Measurements from ENCODE around the gene HIBADH. TPM values are rescaled to one million over a fixed set of nuclear protein-coding genes. Genes with fewer than 3 reads are reported as not detected.
A peak's percentile ranks its signal among the peaks of the same experiment; 100 is the strongest.
"Not testable (repeated sequence)": the region's sequence is repeated elsewhere in the genome, so short reads cannot be mapped to it uniquely, and the experiment has no call there.

HIBADH gene
- total RNA-seq, 1 donor from 2014 or later: 25.3 TPM

DNA sequence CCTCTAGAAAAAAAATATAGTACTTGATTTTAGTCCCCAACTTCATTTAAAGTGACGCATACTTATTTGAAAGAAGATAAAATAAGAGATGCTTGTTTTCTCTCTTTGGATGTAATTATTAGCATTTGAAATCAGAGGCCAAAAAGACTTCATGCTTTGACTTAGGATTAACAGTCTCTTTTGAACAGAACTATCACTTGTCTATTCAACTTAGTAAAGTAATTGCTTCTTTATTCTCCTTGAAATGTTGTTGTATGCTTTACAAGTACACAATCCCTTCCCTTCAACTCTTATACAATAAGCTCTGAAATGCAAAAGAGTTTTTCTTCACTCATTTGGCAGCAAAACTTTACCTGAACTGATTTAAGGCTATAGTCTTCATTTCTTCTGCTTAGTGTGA is 80.8 kb downstream of the HIBADH start:
- Mint-ChIP-seq H3K4me1 (ENCODE audit: low read depth) (peaks cover 4% of the 10 kb centered on the region), H3K27me3 (no peaks in the 10 kb centered on the region), H3K36me3 (ENCODE audit: insufficient read depth) (no peaks in the 10 kb centered on the region), H3K9me3 (ENCODE audit: low read depth) (no peaks in the 10 kb centered on the region), H3K27ac (no peak overlapping the region), H3K4me3 (ENCODE audit: low read depth) (no peak overlapping the region)
- TF ChIP-seq, protein P1, sequence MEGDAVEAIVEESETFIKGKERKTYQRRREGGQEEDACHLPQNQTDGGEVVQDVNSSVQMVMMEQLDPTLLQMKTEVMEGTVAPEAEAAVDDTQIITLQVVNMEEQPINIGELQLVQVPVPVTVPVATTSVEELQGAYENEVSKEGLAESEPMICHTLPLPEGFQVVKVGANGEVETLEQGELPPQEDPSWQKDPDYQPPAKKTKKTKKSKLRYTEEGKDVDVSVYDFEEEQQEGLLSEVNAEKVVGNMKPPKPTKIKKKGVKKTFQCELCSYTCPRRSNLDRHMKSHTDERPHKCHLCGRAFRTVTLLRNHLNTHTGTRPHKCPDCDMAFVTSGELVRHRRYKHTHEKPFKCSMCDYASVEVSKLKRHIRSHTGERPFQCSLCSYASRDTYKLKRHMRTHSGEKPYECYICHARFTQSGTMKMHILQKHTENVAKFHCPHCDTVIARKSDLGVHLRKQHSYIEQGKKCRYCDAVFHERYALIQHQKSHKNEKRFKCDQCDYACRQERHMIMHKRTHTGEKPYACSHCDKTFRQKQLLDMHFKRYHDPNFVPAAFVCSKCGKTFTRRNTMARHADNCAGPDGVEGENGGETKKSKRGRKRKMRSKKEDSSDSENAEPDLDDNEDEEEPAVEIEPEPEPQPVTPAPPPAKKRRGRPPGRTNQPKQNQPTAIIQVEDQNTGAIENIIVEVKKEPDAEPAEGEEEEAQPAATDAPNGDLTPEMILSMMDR (IDR thresholded peaks at IDR 0.05; ENCODE audit: unreplicated experiment): no peak
- DNase-seq (ENCODE audit: low spot score, unreplicated experiment): no peak

DNA sequence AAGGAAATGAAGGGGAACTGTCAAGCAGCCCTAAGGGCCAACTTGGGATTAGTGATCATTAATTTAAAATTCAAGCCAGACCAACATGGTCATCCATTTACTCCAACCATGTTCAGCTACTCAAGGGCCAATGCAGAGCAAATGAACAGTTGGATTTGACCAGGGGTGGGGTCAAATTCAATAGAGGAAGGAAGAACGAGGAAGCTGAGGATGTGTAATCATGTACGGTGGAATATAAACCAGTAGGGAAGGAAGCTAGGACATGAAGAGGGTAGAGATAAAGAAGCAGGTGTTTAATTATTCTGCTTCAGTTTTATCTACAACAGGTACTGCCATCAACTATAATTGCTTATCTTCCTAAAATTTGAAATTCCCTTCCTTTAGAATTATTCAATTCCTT is 81.6 kb downstream of the HIBADH start:
- Mint-ChIP-seq H3K27ac (no peak overlapping the region), H3K36me3 (ENCODE audit: insufficient read depth) (no peaks in the 10 kb centered on the region), H3K9me3 (ENCODE audit: low read depth) (no peaks in the 10 kb centered on the region), H3K4me3 (ENCODE audit: low read depth) (no peak overlapping the region), H3K27me3 (no peaks in the 10 kb centered on the region), H3K4me1 (ENCODE audit: low read depth) (peaks cover 4% of the 10 kb centered on the region)
- TF ChIP-seq, protein P1 (IDR thresholded peaks at IDR 0.05; ENCODE audit: unreplicated experiment): no peak
- DNase-seq (ENCODE audit: low spot score, unreplicated experiment): no peak

DNA sequence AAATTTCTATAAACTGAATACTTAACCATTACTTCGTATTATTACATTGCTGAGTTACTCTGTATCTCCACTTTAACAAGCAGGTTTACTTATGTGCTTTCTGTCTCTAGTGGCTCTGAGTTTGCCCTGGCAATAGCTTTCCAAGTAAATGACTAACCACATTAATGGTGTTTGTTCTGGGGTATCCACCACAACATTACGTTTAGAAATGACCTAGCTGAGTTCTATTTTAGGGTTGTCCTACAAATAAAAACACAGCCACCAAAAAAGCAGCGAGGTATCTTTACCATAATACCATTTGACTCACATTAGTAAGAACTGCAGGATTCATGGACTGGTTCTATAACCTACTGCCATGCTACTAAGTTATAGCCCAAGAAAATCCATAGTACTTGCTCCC is 83.1 kb downstream of the HIBADH start:
- Mint-ChIP-seq H3K4me1 (ENCODE audit: low read depth) (peaks cover 4% of the 10 kb centered on the region), H3K27me3 (no peaks in the 10 kb centered on the region), H3K4me3 (ENCODE audit: low read depth) (no peak overlapping the region), H3K36me3 (ENCODE audit: insufficient read depth) (no peaks in the 10 kb centered on the region), H3K9me3 (ENCODE audit: low read depth) (no peaks in the 10 kb centered on the region), H3K27ac (no peak overlapping the region)
- TF ChIP-seq, protein P1 (IDR thresholded peaks at IDR 0.05; ENCODE audit: unreplicated experiment): no peak
- DNase-seq (ENCODE audit: low spot score, unreplicated experiment): no peak

DNA sequence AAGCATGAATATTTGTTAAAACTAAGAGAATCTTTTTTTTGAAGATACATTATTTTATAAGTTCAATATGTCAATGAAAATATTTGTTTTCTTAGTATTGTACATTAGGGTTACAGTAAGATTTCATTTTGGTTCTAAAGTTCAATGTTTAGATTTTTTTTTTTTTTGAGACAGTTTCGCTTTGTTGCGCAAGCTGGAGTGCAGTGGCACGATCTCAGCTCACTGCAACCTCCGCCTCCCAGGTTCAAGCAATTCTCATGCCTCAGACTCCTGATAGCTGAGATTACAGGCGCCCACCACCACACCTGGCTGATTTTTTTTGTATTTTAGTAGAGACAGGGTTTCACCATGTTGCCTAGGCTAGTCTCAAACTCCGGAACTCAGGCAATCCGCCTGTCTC is 84.5 kb downstream of the HIBADH start:
- H3K9me3 Mint-ChIP-seq (ENCODE audit: low read depth); H3K27me3 Mint-ChIP-seq; DNase-seq (ENCODE audit: low spot score, unreplicated experiment); H3K27ac Mint-ChIP-seq; H3K36me3 Mint-ChIP-seq (ENCODE audit: insufficient read depth); H3K4me1 Mint-ChIP-seq (ENCODE audit: low read depth); H3K4me3 Mint-ChIP-seq (ENCODE audit: low read depth): not testable (repeated sequence)

DNA sequence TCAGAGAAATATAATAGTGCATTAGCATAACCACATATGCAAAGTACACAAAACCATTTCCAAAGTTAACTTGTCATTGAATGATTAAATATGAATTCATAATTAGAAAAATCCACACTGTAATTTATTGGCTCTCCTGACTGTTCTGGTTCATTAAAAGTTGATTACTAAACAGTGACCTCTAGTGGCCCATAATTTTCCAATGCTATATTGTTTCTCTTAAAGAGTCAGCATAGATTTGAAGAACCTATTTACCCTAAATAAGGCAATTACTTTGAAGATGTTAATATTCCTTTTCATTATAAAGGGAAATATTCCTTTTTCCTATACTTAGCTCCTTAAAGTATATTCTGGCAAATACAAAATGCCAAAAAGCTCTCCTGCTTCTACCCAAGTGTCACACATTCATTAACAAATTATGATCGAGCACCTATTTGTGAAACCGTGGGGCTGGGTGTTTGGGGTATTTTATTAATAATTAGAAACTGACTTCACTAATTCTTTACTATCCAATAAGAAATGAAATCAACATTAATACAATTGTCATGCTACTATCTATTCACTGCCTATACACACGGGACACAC is 86.2 kb downstream of the HIBADH start:
- Mint-ChIP-seq H3K9me3 (ENCODE audit: low read depth) (no peaks in the 10 kb centered on the region), H3K36me3 (ENCODE audit: insufficient read depth) (no peaks in the 10 kb centered on the region), H3K27me3 (no peaks in the 10 kb centered on the region), H3K4me1 (ENCODE audit: low read depth) (peaks cover 4% of the 10 kb centered on the region), H3K27ac (no peak overlapping the region), H3K4me3 (ENCODE audit: low read depth) (no peak overlapping the region)
- TF ChIP-seq, protein P1 (IDR thresholded peaks at IDR 0.05; ENCODE audit: unreplicated experiment): peak; percentile 79
- no peak for DNase-seq (ENCODE audit: low spot score, unreplicated experiment)

DNA sequence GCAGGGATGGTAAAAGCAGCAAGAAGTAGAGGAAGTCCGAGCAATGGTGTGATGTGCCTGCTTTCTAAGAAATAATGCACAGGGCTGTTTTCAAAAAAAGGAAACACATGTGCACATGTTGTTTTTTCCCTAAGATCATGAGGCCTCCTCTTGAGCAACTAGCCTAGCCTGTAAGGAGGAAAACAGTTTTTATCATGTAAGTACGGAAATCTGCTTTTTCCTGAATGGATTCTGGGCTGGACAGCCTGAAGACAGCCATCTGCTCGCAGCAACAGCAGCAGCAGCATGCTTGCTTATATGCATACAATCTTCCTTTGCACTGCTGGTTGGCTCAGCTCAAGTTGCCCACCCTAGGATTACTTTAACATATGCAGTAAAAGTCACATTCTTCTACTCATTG is 87.1 kb downstream of the HIBADH start:
- no peak overlapping the region for H3K4me3 Mint-ChIP-seq (ENCODE audit: low read depth)
- no peaks in the 10 kb centered on the region for H3K9me3 Mint-ChIP-seq (ENCODE audit: low read depth)
- DNase-seq (ENCODE audit: low spot score, unreplicated experiment): no peak
- H3K36me3 Mint-ChIP-seq (ENCODE audit: insufficient read depth): no peaks in the 10 kb centered on the region
- peaks cover 4% of the 10 kb centered on the region for H3K4me1 Mint-ChIP-seq (ENCODE audit: low read depth)
- no peaks in the 10 kb centered on the region for H3K27me3 Mint-ChIP-seq
- TF ChIP-seq, protein P1 (IDR thresholded peaks at IDR 0.05; ENCODE audit: unreplicated experiment): no peak
- no peak overlapping the region for H3K27ac Mint-ChIP-seq

All from progenitor cell of endocrine pancreas (in vitro differentiated cells).